Tibial nerve (tissue), 4 donors: ENCODE data around the gene SLC35F1. TPM values are rescaled to one million over a fixed set of nuclear protein-coding genes. Genes with fewer than 3 reads are reported as not detected.

Experiments used
- DNase-seq, 2 donors: peaks; one replicate each; pipeline ENCODE4 v3.0.0-alpha.2; 2019; ENCODE audit warnings: low spot score in 2 of 2
- H3K27ac ChIP-seq, 4 donors: fragments of 200-600 bp; sonication (generic) in 3 of 4; one replicate each; pipeline ENCODE4 v1.5.1; 2017 to 2019; ENCODE audit warnings: mild to moderate bottlenecking in 1 of 4
- H3K27me3 ChIP-seq, 2 donors: fragments of 200-600 bp; sonication (generic) in 1 of 2; one replicate each; pipeline versions ENCODE4 v1.5.1 to v1.6.0; 2017 to 2019
- H3K36me3 ChIP-seq, 3 donors: fragments of 200-600 bp; sonication (generic); one replicate each; pipeline ENCODE4 v1.5.1; 2018 to 2019
- H3K4me1 ChIP-seq, 4 donors: fragments of 200-600 bp; sonication (generic) in 3 of 4; one replicate each; pipeline ENCODE4 v1.5.1; 2017 to 2019
- H3K4me3 ChIP-seq, 4 donors: fragments of 200-600 bp; sonication (generic) in 3 of 4; one replicate each; pipeline ENCODE4 v1.5.1; 2017 to 2019; ENCODE audit warnings: mild to moderate bottlenecking in 1 of 4, moderate library complexity in 1 of 4
- H3K9me3 ChIP-seq, 4 donors: fragments of 200-600 bp; sonication (generic) in 3 of 4; one replicate each; pipeline ENCODE4 v1.5.1; 2017 to 2019
- CTCF ChIP-seq, 5 experiments: fragments of 200-600 bp in 3 of 5; fragments of 450-650 bp in 2 of 5; sonication (generic) in 3 of 5; IDR thresholded peaks; one replicate each; pipeline ENCODE4 v1.5.1; 2016 to 2019; ENCODE audit warnings: antibody characterized with exemption in 5 of 5, mild to moderate bottlenecking in 3 of 5, moderate library complexity in 2 of 5
- EP300 ChIP-seq, 2 donors: sonication (generic); formaldehyde crosslinking; IDR thresholded peaks; one replicate each; pipeline ENCODE4 v1.6.1; 2017; ENCODE audit warnings: antibody characterized with exemption in 2 of 2, mild to moderate bottlenecking in 1 of 2
- POLR2A ChIP-seq, 2 donors: fragments of 450-650 bp; IDR thresholded peaks; one replicate each; pipeline ENCODE4 v1.6.1; 2017; ENCODE audit warnings: antibody characterized with exemption in 2 of 2, mild to moderate bottlenecking in 2 of 2, moderate library complexity in 2 of 2
- WGBS, 2 donors: methylation state at CpG; one replicate each; pipeline ENCODE4 v1.1.5; 2018; 5-methylcytosine and 5-hydroxymethylcytosine counted together
- total RNA-seq, 4 donors: library from RNA; depleted of rRNA; stranded (reverse); fragments of >200 nt; gene quantifications; one replicate each; pipeline ENCODE4 v1.1.0, GENCODE V29; 2016

The SLC35F1 gene
- total RNA-seq, 4 donors from 2014 or later, result 12.7 to 40.4 (median 16.5) TPM

GRCh38 chr6:117880824-117881223 is 26.2 kb upstream of the SLC35F1 start:
- H3K4me1 ChIP-seq, result no peaks in the 10 kb centered on the region
- H3K9me3 ChIP-seq, result no peaks in the 10 kb centered on the region
- no peak overlapping the region for H3K4me3 ChIP-seq
- no peaks in the 10 kb centered on the region for H3K27me3 ChIP-seq
- no peak overlapping the region for H3K27ac ChIP-seq
- no peak for TF ChIP-seq POLR2A (IDR thresholded peaks at IDR 0.05)
- TF ChIP-seq CTCF (IDR thresholded peaks at IDR 0.05), result no peak
- no peak for TF ChIP-seq EP300 (IDR thresholded peaks at IDR 0.05)
- DNase-seq, result no peak
- no peaks in the 10 kb centered on the region for H3K36me3 ChIP-seq
- WGBS, 2 donors, result 61 to 68% methylated on average over 1 of the region's 1 CpG

- DNase-seq, result no peak
- no peaks in the 10 kb centered on the region for H3K27me3 ChIP-seq
- H3K4me3 ChIP-seq, result no peak overlapping the region
- no peak for TF ChIP-seq CTCF (IDR thresholded peaks at IDR 0.05)
- TF ChIP-seq EP300 (IDR thresholded peaks at IDR 0.05), result no peak
- no peak for TF ChIP-seq POLR2A (IDR thresholded peaks at IDR 0.05)
- H3K27ac ChIP-seq, result no peak overlapping the region
- no peaks in the 10 kb centered on the region for H3K4me1 ChIP-seq
- no peaks in the 10 kb centered on the region for H3K9me3 ChIP-seq
- H3K36me3 ChIP-seq, result no peaks in the 10 kb centered on the region
Observed at GRCh38 chr6:117890172-117890571, 16.9 kb upstream of the SLC35F1 start.

- H3K27ac ChIP-seq, result peak overlapping the region in 1 of 4 donors; percentile 86
- peak overlapping the region; percentile 43 to 65 (median 46) for H3K4me3 ChIP-seq
- peaks cover 0 to 19% of the 10 kb centered on the region in 2 donors for H3K27me3 ChIP-seq
- no peak for TF ChIP-seq CTCF (IDR thresholded peaks at IDR 0.05)
- TF ChIP-seq POLR2A (IDR thresholded peaks at IDR 0.05), result no peak
- no peak for TF ChIP-seq EP300 (IDR thresholded peaks at IDR 0.05)
- peaks cover 0 to 26% (median 4%) of the 10 kb centered on the region in 4 donors for H3K4me1 ChIP-seq
- H3K36me3 ChIP-seq, result no peaks in the 10 kb centered on the region
- no peaks in the 10 kb centered on the region for H3K9me3 ChIP-seq
- no peak for DNase-seq
- WGBS, 2 donors, result 2 to 5% methylated on average over 14 of the region's 14 CpGs
Observed at GRCh38 chr6:117906507-117906957, 532 bp upstream of the SLC35F1 start.

- Histone ChIP-seq H3K27me3 (peaks cover 0 to 19% of the 10 kb centered on the region in 2 donors), H3K27ac (peak overlapping the region; percentile 10 to 86 (median 68)), H3K9me3 (no peaks in the 10 kb centered on the region), H3K4me3 (peak overlapping the region; percentile 39 to 65 (median 45)), H3K36me3 (no peaks in the 10 kb centered on the region), H3K4me1 (peaks cover 0 to 26% (median 4%) of the 10 kb centered on the region in 4 donors)
- no peak for DNase-seq
- TF ChIP-seq EP300 (IDR thresholded peaks at IDR 0.05), result no peak
- TF ChIP-seq POLR2A (IDR thresholded peaks at IDR 0.05), result no peak
- TF ChIP-seq CTCF (IDR thresholded peaks at IDR 0.05), result no peak
- 0 to 1% methylated on average over 14 to 53 of the region's 81 CpGs for WGBS, 2 donors
Observed at GRCh38 chr6:117907601-117908245, 659 bp downstream of the SLC35F1 start.

GRCh38 chr6:117908246-117909068 is 1.4 kb downstream of the SLC35F1 start:
- Histone ChIP-seq H3K4me1 (peaks cover 0 to 26% (median 4%) of the 10 kb centered on the region in 4 donors), H3K36me3 (no peaks in the 10 kb centered on the region), H3K27ac (peak overlapping the region in 3 of 4 donors; percentile 66 to 86 (median 70)), H3K9me3 (no peaks in the 10 kb centered on the region), H3K27me3 (peaks cover 0 to 19% of the 10 kb centered on the region in 2 donors), H3K4me3 (peak overlapping the region; percentile 39 to 65 (median 45))
- no peak for DNase-seq
- 3 to 8% methylated on average over 29 to 41 of the region's 45 CpGs for WGBS, 2 donors
- no peak for TF ChIP-seq POLR2A (IDR thresholded peaks at IDR 0.05)
- peak in 1 of 2 donors; percentile 26 for TF ChIP-seq EP300 (IDR thresholded peaks at IDR 0.05)
